Subcutaneous abdominal adipose tissue (tissue), 5 donors: ENCODE results near the gene SCN5A.
A peak's percentile ranks its signal among the peaks of the same experiment; 100 is the strongest.

Experiments used
- H3K27ac ChIP-seq: one replicate; pipeline ENCODE4 v1.7.0; 2013; ENCODE audit warnings: low read depth, mild to moderate bottlenecking, inconsistent platforms, low read length, moderate library complexity
- H3K27me3 ChIP-seq, 5 donors: one replicate each; pipeline ENCODE4 v1.7.0; 2013; ENCODE audit warnings: low read length in 5 of 5, inconsistent platforms in 1 of 5; ENCODE audit not compliant: control insufficient read depth in 5 of 5, insufficient read depth in 4 of 5
- H3K36me3 ChIP-seq, 5 donors: one replicate each; pipeline ENCODE4 v1.7.0; 2013; ENCODE audit warnings: low read length in 5 of 5; ENCODE audit not compliant: control insufficient read depth in 5 of 5, insufficient read depth in 5 of 5
- H3K4me1 ChIP-seq, 5 donors: one replicate each; pipeline ENCODE4 v1.7.0; 2013; ENCODE audit warnings: low read length in 5 of 5, mild to moderate bottlenecking in 3 of 5, moderate library complexity in 1 of 5; ENCODE audit not compliant: control insufficient read depth in 5 of 5, insufficient read depth in 5 of 5
- H3K4me3 ChIP-seq, 5 donors: one replicate each; pipeline ENCODE4 v1.7.0; 2013; ENCODE audit warnings: low read length in 5 of 5, low read depth in 1 of 5
- H3K9ac ChIP-seq, 5 donors: one replicate each; pipeline ENCODE4 v1.7.0; 2013; ENCODE audit warnings: low read length in 5 of 5, mild to moderate bottlenecking in 4 of 5, moderate library complexity in 3 of 5
- H3K9me3 ChIP-seq, 5 donors: one replicate each; pipeline ENCODE4 v1.7.0; 2013; ENCODE audit warnings: low read length in 5 of 5; ENCODE audit not compliant: control insufficient read depth in 5 of 5
- donor health status: healthy.
- donor health status: healthy.
- donor health status: healthy.
- donor health status: healthy.
- donor health status: healthy.

SCN5A gene

GRCh38 chr3:38662544-38662943, 13.1 kb upstream of the SCN5A start:
- H3K36me3 ChIP-seq: no peaks in the 10 kb centered on the region
- no peak overlapping the region for H3K27ac ChIP-seq
- no peak overlapping the region for H3K4me3 ChIP-seq
- H3K27me3 ChIP-seq: peaks cover 3 to 21% (median 14%) of the 10 kb centered on the region in 5 donors
- no peaks in the 10 kb centered on the region for H3K4me1 ChIP-seq
- H3K9me3 ChIP-seq: peaks cover 5 to 17% (median 10%) of the 10 kb centered on the region in 5 donors
- no peak overlapping the region for H3K9ac ChIP-seq

GRCh38 chr3:38658841-38659240, 9.4 kb upstream of the SCN5A start:
- Histone ChIP-seq H3K4me3 (no peak overlapping the region), H3K9me3 (peaks cover 5 to 17% (median 10%) of the 10 kb centered on the region in 5 donors), H3K27me3 (peaks cover 8 to 36% (median 24%) of the 10 kb centered on the region in 5 donors), H3K27ac (no peak overlapping the region), H3K36me3 (no peaks in the 10 kb centered on the region), H3K9ac (no peak overlapping the region), H3K4me1 (no peaks in the 10 kb centered on the region)

GRCh38 chr3:38657369-38657768, 7.9 kb upstream of the SCN5A start:
- H3K4me3 ChIP-seq: no peak overlapping the region
- H3K9ac ChIP-seq: no peak overlapping the region
- peaks cover 8 to 38% (median 27%) of the 10 kb centered on the region in 5 donors for H3K27me3 ChIP-seq
- H3K9me3 ChIP-seq: peaks cover 2 to 12% (median 7%) of the 10 kb centered on the region in 5 donors
- H3K4me1 ChIP-seq: no peaks in the 10 kb centered on the region
- H3K36me3 ChIP-seq: no peaks in the 10 kb centered on the region
- H3K27ac ChIP-seq: no peak overlapping the region

GRCh38 chr3:38655708-38656300, 6.3 kb upstream of the SCN5A start:
- Histone ChIP-seq H3K9ac (no peak overlapping the region), H3K27ac (no peak overlapping the region), H3K9me3 (peaks cover 0 to 4% (median 0%) of the 10 kb centered on the region in 5 donors), H3K27me3 (peaks cover 8 to 41% (median 34%) of the 10 kb centered on the region in 5 donors), H3K36me3 (no peaks in the 10 kb centered on the region), H3K4me1 (peaks cover 0 to 6% (median 3%) of the 10 kb centered on the region in 5 donors), H3K4me3 (no peak overlapping the region)

- H3K27me3 ChIP-seq: peaks cover 6 to 37% (median 33%) of the 10 kb centered on the region in 5 donors
- H3K9me3 ChIP-seq: peaks cover 0 to 4% (median 0%) of the 10 kb centered on the region in 5 donors
- H3K4me1 ChIP-seq: peaks cover 3 to 17% (median 12%) of the 10 kb centered on the region in 5 donors
- H3K36me3 ChIP-seq: no peaks in the 10 kb centered on the region
- H3K4me3 ChIP-seq: no peak overlapping the region
- no peak overlapping the region for H3K9ac ChIP-seq
- no peak overlapping the region for H3K27ac ChIP-seq
These were observed 4.4 kb upstream of the SCN5A start for GRCh38 chr3:38653685-38654537.

GRCh38 chr3:38652934-38653333, 3.4 kb upstream of the SCN5A start:
- no peak overlapping the region for H3K4me3 ChIP-seq
- H3K9me3 ChIP-seq: peaks cover 0 to 4% (median 0%) of the 10 kb centered on the region in 5 donors
- H3K9ac ChIP-seq: no peak overlapping the region
- peaks cover 9 to 38% (median 34%) of the 10 kb centered on the region in 5 donors for H3K27me3 ChIP-seq
- peaks cover 3 to 23% (median 14%) of the 10 kb centered on the region in 5 donors for H3K4me1 ChIP-seq
- no peaks in the 10 kb centered on the region for H3K36me3 ChIP-seq
- H3K27ac ChIP-seq: no peak overlapping the region

- Histone ChIP-seq H3K4me3 (peak overlapping the region in 1 of 5 donors; percentile 23), H3K36me3 (no peaks in the 10 kb centered on the region), H3K27ac (no peak overlapping the region), H3K4me1 (peaks cover 3 to 23% (median 14%) of the 10 kb centered on the region in 5 donors), H3K9ac (no peak overlapping the region), H3K9me3 (peaks cover 0 to 4% (median 0%) of the 10 kb centered on the region in 5 donors), H3K27me3 (peaks cover 5 to 44% (median 36%) of the 10 kb centered on the region in 5 donors)
These were observed 1.8 kb upstream of the SCN5A start for GRCh38 chr3:38651153-38651789.

- H3K4me3 ChIP-seq: peak overlapping the region in 4 of 5 donors; percentile 48 to 59 (median 54)
These were observed 913 bp upstream of the SCN5A start for GRCh38 chr3:38650248-38650951.

GRCh38 chr3:38648659-38649499, 608 bp downstream of the SCN5A start:
- Histone ChIP-seq H3K9ac (no peak overlapping the region), H3K27me3 (peaks cover 11 to 45% (median 38%) of the 10 kb centered on the region in 5 donors), H3K36me3 (no peaks in the 10 kb centered on the region), H3K9me3 (peaks cover 0 to 4% (median 0%) of the 10 kb centered on the region in 5 donors), H3K4me3 (peak overlapping the region in 4 of 5 donors; percentile 36 to 51 (median 40)), H3K4me1 (peaks cover 3 to 23% (median 14%) of the 10 kb centered on the region in 5 donors), H3K27ac (no peak overlapping the region)

More at GRCh38 chr3:38650248-38650951, 913 bp upstream of the SCN5A start:
- H3K9ac ChIP-seq: peak overlapping the region in 1 of 5 donors; percentile 42
- H3K27ac ChIP-seq: no peak overlapping the region
- peaks cover 5 to 40% (median 36%) of the 10 kb centered on the region in 5 donors for H3K27me3 ChIP-seq
- no peaks in the 10 kb centered on the region for H3K36me3 ChIP-seq
- peaks cover 3 to 23% (median 14%) of the 10 kb centered on the region in 5 donors for H3K4me1 ChIP-seq
- peaks cover 0 to 4% (median 0%) of the 10 kb centered on the region in 5 donors for H3K9me3 ChIP-seq
